Peyer's patch (tissue), 4 donors: Measurements from ENCODE around the gene JTB. TPM values are rescaled to one million over a fixed set of nuclear protein-coding genes. Genes with fewer than 3 reads are reported as not detected.
A peak's percentile ranks its signal among the peaks of the same experiment; 100 is the strongest.

Experiments used
- DNase-seq, 3 donors: peaks; one replicate each; pipeline ENCODE4 v3.0.0-alpha.2; 2017 to 2019
- H3K27ac ChIP-seq, 4 donors: fragments of 200-600 bp; sonication (generic); one replicate each; pipeline ENCODE4 v1.5.1; 2016 to 2019
- H3K27me3 ChIP-seq, 2 donors: fragments of 200-600 bp; sonication (generic); one replicate each; pipeline ENCODE4 v1.5.1; 2019
- H3K36me3 ChIP-seq, 3 donors: fragments of 200-600 bp; sonication (generic); one replicate each; pipeline ENCODE4 v1.5.1; 2016 to 2019
- H3K4me1 ChIP-seq, 4 donors: fragments of 200-600 bp; sonication (generic); one replicate each; pipeline ENCODE4 v1.5.1; 2016 to 2019
- H3K4me3 ChIP-seq, 4 donors: fragments of 200-600 bp; sonication (generic); 1 replicate in 3 of 4; 2 replicates in 1 of 4; pipeline ENCODE4 v1.5.1; 2016 to 2019; ENCODE audit warnings: mild to moderate bottlenecking in 1 of 4
- H3K9me3 ChIP-seq, 4 donors: fragments of 200-600 bp; sonication (generic); one replicate each; pipeline ENCODE4 v1.5.1; 2016 to 2019; ENCODE audit warnings: mild to moderate bottlenecking in 1 of 4
- POLR2A ChIP-seq, 2 donors: fragments of 450-650 bp; IDR thresholded peaks; one replicate each; pipeline ENCODE4 v1.5.1; 2017; ENCODE audit warnings: antibody characterized with exemption in 2 of 2, mild to moderate bottlenecking in 2 of 2, moderate library complexity in 2 of 2
- total RNA-seq, 4 donors: library from RNA; depleted of rRNA; stranded (reverse); fragments of >200 nt; gene quantifications; one replicate each; pipeline ENCODE4 v1.1.0, GENCODE V29; 2016
- TF ChIP-seq, protein P1 (sequence below), 6 experiments: fragments of 450-650 bp in 4 of 6; fragments of 200-600 bp in 2 of 6; sonication (generic) in 1 of 6; IDR thresholded peaks; one replicate each; pipeline ENCODE4 v1.5.1; 2017 to 2019; ENCODE audit warnings: antibody characterized with exemption in 6 of 6, mild to moderate bottlenecking in 3 of 6, moderate library complexity in 1 of 6

Gene JTB
- total RNA-seq, 4 donors from 2014 or later = 172 to 321 (median 193) TPM

DNA sequence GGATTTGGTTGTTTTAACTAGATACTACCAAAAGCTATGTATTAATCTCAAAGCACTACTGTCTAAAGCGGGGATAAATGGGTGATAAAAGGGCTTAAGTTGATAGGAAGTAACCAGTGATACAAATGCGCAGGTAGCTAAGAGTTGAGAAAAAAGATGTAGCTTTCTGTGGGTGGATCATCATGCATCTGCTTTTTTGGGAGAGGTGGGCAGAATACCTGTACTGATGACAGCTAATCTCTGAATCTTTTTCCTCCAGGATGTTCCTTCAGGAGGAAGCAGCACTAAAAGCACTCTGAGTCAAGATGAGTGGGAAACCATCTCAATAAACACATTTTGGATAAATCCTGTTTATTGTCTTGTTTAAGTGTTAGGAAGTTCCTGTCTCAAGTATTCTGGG, 14.3 kb upstream of the JTB start:
- Histone ChIP-seq H3K27ac (peak overlapping the region; percentile 82 to 99 (median 92)), H3K4me1 (peaks cover 0 to 30% (median 11%) of the 10 kb centered on the region in 4 donors), H3K4me3 (peak overlapping the region; percentile 59 to 99 (median 90)), H3K27me3 (no peaks in the 10 kb centered on the region), H3K36me3 (peaks cover 0 to 37% (median 3%) of the 10 kb centered on the region in 3 donors), H3K9me3 (no peaks in the 10 kb centered on the region)
- TF ChIP-seq, protein P1, sequence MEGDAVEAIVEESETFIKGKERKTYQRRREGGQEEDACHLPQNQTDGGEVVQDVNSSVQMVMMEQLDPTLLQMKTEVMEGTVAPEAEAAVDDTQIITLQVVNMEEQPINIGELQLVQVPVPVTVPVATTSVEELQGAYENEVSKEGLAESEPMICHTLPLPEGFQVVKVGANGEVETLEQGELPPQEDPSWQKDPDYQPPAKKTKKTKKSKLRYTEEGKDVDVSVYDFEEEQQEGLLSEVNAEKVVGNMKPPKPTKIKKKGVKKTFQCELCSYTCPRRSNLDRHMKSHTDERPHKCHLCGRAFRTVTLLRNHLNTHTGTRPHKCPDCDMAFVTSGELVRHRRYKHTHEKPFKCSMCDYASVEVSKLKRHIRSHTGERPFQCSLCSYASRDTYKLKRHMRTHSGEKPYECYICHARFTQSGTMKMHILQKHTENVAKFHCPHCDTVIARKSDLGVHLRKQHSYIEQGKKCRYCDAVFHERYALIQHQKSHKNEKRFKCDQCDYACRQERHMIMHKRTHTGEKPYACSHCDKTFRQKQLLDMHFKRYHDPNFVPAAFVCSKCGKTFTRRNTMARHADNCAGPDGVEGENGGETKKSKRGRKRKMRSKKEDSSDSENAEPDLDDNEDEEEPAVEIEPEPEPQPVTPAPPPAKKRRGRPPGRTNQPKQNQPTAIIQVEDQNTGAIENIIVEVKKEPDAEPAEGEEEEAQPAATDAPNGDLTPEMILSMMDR (IDR thresholded peaks at IDR 0.05) = no peak
- no peak for TF ChIP-seq POLR2A (IDR thresholded peaks at IDR 0.05)
- DNase-seq = no peak

DNA sequence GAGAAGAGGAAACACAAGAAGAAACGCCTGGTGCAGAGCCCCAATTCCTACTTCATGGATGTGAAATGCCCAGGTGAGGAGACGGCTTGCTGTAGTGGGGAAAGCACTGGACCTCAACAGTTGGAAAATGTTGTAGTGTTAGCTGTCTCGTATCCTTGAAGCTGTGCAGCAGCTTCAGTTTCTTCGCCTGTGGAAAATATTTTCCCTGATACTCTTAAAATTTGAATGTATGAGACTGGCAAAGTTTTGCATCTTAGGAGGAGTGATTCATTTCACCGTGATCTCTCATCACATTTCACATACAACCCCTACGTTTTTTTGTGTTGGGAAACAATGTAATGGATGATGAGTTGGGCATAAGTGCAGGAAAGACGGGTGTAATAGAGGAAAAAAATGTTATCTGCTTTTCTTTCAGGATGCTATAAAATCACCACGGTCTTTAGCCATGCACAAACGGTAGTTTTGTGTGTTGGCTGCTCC, 13.7 kb upstream of the JTB start:
- Histone ChIP-seq H3K27me3 (no peaks in the 10 kb centered on the region), H3K4me1 (peaks cover 0 to 33% (median 13%) of the 10 kb centered on the region in 4 donors), H3K9me3 (no peaks in the 10 kb centered on the region), H3K27ac (peak overlapping the region; percentile 82 to 99 (median 92)), H3K4me3 (peak overlapping the region; percentile 59 to 99 (median 90)), H3K36me3 (peaks cover 0 to 37% (median 3%) of the 10 kb centered on the region in 3 donors)
- TF ChIP-seq POLR2A (IDR thresholded peaks at IDR 0.05) = no peak
- TF ChIP-seq, protein P1 (IDR thresholded peaks at IDR 0.05) = no peak
- no peak for DNase-seq

DNA sequence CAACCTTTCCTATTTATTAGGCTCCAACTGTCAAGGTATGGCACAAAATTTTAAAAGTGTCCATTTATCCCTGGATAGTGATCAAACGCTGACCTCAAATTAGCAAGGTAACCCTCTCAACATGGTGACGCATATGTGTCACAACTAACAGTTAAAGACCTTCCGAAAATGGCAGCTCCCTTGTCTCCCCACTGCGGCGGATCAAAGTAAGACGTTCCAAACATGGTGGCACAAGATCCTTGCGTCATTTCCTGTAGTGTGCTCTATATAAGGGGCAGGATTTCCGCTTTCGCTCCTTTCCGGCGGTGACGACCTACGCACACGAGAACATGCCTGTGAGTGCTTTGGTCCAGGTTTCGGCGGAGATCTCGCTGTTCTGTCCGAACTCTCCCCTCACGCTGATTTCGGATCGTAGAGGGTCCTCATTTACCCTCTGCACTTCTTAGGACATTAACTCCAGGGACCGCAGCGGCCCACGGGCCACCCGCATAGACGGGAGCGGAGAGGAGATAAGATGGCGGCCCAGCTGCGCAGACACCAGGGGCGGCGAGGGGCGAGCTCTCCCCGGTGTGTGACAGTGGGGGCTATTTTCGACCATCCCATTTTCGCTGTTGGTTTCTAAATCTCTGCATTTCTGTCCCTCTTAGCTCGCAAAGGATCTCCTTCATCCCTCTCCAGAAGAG, 13.1 kb upstream of the JTB start, which contains the start of gene RPS27:
TSS of gene RPS27 (plus strand) at position 295 of the 683 bp plus-strand sequence. CDS start at position 330, 35 bp downstream.
- Histone ChIP-seq H3K27ac (peak within 1 kb of the TSS; percentile 82 to 99 (median 92)), H3K4me3 (peak within 1 kb of the TSS; percentile 59 to 99 (median 90))
- peak; percentile 97 to 99 for TF ChIP-seq POLR2A (IDR thresholded peaks at IDR 0.05)
- TF ChIP-seq, protein P1 (IDR thresholded peaks at IDR 0.05) = peak in 3 of 6 experiments; percentile 9

DNA sequence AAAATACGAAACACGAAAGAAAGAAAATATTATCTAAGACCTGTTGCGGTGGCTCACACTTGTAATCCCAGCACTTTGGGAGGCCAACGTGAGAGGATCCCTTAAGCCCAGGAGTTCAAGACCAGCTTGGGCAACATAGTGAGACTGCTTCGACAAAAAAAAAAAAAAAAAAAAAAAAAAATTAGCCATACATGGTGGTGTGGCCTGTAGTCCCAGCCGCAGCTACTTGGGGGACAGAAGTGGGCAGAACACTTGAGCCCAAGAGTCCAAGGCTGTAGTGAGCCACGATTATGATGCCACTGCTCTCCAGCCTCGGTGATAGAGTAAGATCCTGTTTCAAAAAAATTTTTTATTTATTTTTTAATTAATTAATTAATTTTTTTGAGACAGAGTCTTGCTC, 10.1 kb upstream of the JTB start:
- peaks cover 0 to 7% (median under 1%) of the 10 kb centered on the region in 3 donors for H3K36me3 ChIP-seq
- no peak overlapping the region for H3K4me3 ChIP-seq
- TF ChIP-seq, protein P1 (IDR thresholded peaks at IDR 0.05) = no peak
- TF ChIP-seq POLR2A (IDR thresholded peaks at IDR 0.05) = no peak
- no peaks in the 10 kb centered on the region for H3K9me3 ChIP-seq
- no peak overlapping the region for H3K27ac ChIP-seq
- H3K4me1 ChIP-seq = peaks cover 0 to 33% (median 11%) of the 10 kb centered on the region in 4 donors
- H3K27me3 ChIP-seq = no peaks in the 10 kb centered on the region
- DNase-seq = no peak

More for the DNA sequence above, 13.1 kb upstream of the JTB start, which contains the start of gene RPS27:
- Histone ChIP-seq H3K4me1 (peaks cover 0 to 35% (median 13%) of the 10 kb centered on the region in 4 donors), H3K36me3 (peaks cover 0 to 35% (median 3%) of the 10 kb centered on the region in 3 donors), H3K9me3 (no peaks in the 10 kb centered on the region), H3K27me3 (no peaks in the 10 kb centered on the region)
- DNase-seq = peak; percentile 88 to 96 (median 88)

DNA sequence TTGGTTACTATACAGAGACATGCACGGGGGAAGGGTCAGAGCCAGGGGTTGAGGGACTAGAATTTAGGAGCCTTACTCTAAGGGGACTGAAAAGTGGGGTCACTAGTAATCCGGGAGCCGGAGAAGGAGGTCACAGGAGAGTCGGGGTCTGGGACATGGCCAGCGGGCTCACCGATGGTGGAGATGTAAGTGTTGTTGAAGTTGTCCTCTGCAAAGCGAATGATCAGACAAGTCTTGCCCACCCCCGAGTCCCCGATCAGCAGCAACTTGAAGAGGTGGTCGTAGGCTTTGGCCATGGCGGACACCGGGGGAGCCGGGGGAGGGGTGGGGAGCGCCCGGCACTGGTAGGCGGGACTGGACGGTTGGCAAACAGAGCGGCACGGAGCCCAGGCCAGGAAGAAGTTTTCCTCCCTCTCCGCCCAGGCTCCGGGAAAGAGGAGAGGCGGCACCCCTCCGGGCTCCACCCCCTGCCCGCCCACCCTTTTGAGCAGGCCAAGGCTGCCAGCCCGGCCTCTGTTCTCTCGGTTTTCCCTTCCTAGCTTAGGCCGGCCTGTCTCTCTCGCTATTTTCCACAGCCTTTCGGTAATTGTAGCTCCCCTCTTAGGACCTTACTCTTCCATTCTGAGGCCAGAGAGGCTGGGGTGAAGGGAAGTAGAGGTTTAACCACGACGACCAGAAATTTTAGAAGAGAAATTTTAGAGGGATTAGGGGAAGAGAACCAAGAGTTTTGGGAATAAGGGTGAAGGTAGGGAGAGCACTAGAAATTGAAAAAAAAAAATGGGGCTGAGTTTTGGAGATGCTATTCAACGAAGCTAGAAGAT, 8.7 kb upstream of the JTB start, which contains the start of gene RAB13:
TSS of gene RAB13 (minus strand) at position 399 of the 821 bp plus-strand sequence. CDS start at position 296, 103 bp downstream.
- peak within 1 kb of the TSS; percentile 39 to 69 (median 54) for H3K4me3 ChIP-seq
- H3K9me3 ChIP-seq = no peaks in the 10 kb centered on the region
- peak in 2 of 3 donors; percentile 85 to 93 for DNase-seq
- H3K36me3 ChIP-seq = no peaks in the 10 kb centered on the region
- H3K27me3 ChIP-seq = no peaks in the 10 kb centered on the region
- H3K4me1 ChIP-seq = peaks cover 0 to 20% (median 2%) of the 10 kb centered on the region in 4 donors
- peak within 1 kb of the TSS; percentile 57 to 80 (median 74) for H3K27ac ChIP-seq
- TF ChIP-seq, protein P1 (IDR thresholded peaks at IDR 0.05) = no peak
- TF ChIP-seq POLR2A (IDR thresholded peaks at IDR 0.05) = peak in 1 of 2 donors; percentile 38
